ENCODE results near the gene STK11IP.

Gene STK11IP, protein sequence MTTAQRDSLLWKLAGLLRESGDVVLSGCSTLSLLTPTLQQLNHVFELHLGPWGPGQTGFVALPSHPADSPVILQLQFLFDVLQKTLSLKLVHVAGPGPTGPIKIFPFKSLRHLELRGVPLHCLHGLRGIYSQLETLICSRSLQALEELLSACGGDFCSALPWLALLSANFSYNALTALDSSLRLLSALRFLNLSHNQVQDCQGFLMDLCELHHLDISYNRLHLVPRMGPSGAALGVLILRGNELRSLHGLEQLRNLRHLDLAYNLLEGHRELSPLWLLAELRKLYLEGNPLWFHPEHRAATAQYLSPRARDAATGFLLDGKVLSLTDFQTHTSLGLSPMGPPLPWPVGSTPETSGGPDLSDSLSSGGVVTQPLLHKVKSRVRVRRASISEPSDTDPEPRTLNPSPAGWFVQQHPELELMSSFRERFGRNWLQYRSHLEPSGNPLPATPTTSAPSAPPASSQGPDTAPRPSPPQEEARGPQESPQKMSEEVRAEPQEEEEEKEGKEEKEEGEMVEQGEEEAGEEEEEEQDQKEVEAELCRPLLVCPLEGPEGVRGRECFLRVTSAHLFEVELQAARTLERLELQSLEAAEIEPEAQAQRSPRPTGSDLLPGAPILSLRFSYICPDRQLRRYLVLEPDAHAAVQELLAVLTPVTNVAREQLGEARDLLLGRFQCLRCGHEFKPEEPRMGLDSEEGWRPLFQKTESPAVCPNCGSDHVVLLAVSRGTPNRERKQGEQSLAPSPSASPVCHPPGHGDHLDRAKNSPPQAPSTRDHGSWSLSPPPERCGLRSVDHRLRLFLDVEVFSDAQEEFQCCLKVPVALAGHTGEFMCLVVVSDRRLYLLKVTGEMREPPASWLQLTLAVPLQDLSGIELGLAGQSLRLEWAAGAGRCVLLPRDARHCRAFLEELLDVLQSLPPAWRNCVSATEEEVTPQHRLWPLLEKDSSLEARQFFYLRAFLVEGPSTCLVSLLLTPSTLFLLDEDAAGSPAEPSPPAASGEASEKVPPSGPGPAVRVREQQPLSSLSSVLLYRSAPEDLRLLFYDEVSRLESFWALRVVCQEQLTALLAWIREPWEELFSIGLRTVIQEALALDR

DNA sequence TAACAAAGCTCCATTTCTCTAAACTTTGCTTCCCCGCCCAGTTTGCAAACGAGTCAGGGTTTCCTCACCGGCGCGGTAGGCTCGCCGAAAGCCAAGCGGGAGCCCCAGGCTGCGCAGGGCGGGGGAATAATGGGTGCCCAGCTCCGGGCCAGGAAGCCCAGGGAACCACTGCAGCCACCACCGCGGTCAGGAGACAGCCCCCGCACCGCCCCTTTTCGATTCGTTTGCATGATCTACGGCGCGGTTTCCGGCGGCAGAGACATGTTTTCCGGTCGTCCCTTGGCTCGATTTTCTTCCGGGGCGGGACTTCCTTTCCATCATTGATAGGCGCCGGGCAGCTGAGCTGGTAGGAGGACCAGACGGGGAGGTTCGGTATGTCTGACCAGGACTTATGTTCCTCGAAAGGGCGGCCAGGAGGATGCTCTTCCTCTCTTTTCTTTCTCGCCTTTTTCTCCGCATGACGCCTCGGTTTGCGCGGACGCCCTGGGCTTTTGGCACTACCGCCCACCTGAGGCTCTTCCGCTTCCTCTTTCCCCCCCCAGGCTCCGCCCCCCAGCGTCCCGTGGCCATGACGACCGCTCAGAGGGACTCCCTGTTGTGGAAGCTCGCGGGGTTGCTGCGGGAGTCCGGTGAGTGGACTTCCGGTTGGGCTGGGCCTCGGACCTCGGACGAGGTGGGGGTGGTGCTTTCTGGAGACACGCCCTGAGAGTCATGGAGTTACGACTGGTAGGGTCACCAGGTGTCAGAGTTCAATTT is at the start of gene STK11IP:
TSS of gene STK11IP (plus strand) at position 306 of the 756 bp plus-strand sequence. CDS start at position 569, 263 bp downstream.
- DNase-seq, result peak; percentile 95

DNA sequence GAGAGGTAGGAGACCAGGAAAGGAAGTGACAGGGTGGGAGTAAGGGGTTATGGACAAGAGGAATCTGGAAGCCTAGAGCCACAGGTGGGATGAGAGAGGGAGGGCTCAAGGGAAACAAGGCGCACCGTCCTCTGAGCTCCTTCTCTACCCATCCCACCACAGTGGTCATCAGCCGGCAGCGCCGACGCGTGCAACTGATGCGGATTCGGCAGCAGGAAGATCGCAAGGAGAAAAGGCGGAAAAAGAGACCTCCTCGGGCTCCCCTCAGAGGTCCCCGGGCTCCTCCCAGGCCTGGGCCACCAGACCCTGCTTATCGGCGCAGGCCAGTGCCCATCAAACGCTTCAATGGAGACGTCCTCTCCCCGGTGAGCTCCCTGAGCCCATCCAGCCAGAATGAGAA is 48.7 kb upstream of the STK11IP start:
- no peak for DNase-seq

DNA sequence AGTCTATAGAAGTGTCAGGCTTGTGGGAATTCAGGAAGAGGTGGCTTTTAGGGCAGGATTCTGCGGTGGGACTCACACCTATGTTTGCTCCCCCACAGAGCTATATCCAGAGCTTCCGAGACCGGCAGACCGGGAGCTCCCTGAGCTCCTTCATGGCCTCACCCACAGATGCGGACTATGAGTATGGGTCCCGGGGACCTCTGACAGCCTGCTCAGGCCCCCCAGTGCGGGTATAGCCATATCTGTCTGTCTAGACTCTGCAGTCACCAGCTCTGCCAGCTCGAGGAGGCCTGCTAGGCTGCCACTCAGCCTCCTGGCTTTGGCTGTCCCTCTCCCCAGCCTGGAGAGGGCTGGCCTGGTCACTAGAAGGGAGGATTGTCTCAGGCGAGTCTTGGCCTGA is 48.0 kb upstream of the STK11IP start:
- DNase-seq, result no peak

DNA sequence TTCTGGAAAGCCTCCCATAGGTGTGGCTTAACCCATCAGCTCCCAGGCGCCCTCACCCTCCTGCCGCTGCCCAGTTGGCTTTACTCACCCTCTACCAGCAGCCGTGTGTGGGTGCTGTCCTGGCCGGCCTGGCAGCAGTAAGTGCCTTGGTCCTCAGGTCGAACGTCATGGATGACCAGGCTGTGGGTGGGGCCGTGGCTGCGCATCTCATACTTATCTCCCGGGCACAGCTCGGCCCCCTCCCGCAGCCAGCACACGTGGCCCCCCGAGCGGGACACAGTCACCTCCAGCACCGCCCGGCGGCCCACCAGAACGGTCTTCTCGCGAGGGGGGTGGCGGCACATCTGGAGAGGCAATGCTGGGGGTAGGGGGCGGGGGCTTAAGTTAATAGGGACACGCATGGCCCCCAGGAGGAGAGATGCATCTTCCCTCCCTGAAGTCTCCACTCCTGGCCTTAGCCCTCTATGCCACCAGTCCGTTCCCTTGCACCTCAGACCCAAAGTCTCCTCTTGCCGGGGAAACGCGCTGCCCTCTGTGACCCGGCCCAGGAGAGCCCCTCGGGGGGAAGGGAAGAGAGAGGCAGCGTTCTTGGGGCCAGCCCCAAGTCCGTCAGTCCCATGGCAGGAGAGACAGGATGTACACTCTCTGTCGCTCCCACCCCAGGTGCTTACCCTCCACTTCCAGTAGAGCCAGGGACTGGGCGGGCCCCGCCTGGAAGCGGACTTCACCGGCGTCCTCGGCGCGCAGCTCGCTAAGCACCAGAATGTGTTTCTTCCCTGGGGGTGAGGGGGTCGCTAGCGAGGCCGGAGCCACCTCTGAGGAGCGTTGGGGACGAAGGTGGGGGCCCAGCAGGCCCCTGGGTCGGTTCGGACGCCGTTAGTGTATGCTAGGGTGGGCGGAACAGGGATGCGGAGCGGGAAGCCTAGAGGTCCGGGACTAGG is 45.9 kb upstream of the STK11IP start:
- peak; percentile 80 for DNase-seq

- peak; percentile 87 for DNase-seq
Measured at GRCh38 chr2:219552382-219553167, 45.1 kb upstream of the STK11IP start.

- DNase-seq, result peak; percentile 14
Measured at GRCh38 chr2:219553168-219553417, 44.6 kb upstream of the STK11IP start.

DNA sequence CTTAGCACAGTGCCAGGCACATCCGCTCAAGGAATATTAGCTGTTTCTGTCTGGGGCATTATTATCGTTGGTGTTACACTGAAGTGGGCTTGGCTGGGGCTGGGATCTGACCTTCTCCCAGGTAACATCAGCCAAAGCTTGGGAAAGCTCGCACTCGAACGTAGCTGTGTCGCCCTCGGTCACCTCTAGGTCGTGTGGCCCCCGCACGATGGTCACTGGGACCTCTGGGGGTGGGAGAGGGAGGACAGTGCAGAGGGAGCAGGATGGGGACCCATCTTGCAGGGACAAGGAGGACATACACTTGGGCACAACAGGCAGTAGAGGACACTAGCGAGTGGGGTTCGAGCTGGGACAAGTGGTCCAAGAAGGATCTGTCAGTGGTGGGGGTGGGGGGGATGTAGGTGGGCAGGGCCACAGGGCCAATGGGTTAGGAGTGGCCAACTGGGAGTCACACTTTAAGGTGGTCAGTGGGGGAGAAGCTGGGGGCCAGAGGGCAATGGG is 44.1 kb upstream of the STK11IP start:
- DNase-seq, result no peak

DNA sequence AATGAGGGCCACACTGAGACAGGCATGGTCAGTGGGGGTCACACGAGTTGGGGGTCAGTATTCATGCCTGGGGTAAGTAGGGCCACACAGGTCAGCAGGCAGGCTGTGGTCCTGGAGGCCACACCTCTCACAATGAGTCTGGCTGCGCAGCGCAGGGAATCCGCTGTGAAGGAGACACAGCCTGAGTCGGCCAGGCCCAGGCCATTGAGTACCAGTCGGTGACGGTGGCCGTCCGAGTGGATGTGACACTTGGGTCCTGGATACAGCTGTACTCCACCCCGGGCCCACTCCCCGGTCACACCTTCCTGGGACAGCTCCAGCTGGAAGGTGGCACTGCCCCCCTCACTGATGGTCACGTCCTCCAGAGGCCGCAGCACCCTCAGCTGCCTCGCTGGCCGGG is 43.3 kb upstream of the STK11IP start:
- no peak for DNase-seq

DNA sequence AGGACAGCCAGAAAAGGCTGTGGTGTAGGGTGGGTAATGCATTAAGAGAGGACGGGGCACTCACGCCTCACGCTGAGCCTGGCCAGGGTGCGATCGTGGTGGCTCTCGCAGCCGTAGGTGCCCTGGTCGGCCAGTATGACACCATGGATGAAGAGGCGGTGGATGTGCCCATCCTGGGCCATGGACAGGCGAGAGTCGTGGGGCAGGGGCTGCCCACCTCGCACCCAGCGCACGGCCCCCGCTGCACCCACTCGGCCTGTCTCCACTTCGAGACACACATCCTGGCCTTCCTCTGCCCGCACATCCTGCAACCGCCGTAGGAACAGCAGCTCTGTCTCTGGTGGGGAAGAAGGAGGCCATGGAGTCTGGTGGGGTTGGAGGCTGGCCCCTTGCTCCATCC is 41.7 kb upstream of the STK11IP start:
- no peak for DNase-seq

DNA sequence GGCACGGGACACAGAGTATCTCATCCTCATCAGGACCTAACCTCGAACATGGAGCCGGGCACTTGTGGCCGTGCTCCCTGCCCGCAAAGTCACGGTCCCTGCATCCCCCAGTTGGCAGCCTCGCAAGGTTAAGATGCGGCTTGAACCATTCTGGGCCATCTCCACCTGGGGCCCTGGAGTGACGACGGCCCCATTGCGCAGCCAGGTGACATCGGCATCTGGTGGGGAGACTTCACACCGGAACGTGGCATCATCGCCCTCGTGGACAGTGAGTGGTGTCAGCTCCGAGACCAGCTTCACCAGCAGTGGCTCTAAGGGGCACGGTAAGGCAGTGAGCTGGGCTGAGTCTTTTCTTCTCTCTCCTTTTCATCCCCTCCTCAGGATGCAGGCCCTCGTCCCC is 41.2 kb upstream of the STK11IP start:
- no peak for DNase-seq

GRCh38 chr2:219557320-219557719 is 40.3 kb upstream of the STK11IP start:
- DNase-seq, result no peak

- DNase-seq, result no peak
Measured at GRCh38 chr2:219557791-219558785, 39.6 kb upstream of the STK11IP start.

- DNase-seq, result no peak
Measured at GRCh38 chr2:219559156-219559915, 38.3 kb upstream of the STK11IP start.

- no peak for DNase-seq
Measured at GRCh38 chr2:219560037-219560892, 37.4 kb upstream of the STK11IP start.

DNA sequence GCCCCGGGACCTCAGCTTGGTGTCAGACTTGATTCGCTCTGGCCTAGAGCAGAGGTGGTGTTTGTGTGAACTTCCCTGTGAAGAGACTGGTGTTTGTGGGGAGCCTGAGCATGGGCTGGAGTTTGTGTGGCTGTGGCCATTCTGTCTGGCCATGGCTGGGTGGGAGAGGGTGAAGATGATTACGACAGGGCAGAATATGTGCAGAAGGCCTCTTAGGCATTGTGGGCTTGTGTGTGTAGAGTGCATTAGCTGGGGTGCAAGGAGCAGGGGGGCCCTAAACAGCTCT is 36.8 kb upstream of the STK11IP start:
- DNase-seq, result no peak

GRCh38 chr2:219561179-219562048 is 36.2 kb upstream of the STK11IP start:
- DNase-seq, result no peak

Measured in NCI-H510A treated with DMSO at 0.1 percent for 48 hours (cell line).